ENCODE measurements around the gene MPZ.

Gene MPZ

GRCh38 chr1:161273402-161273801 is 36.4 kb downstream of the MPZ start:
- no peak overlapping the region for H3K27ac ChIP-seq
- ChIA-PET POLR2A (ENCODE audit: low non-redundant PET) (no interaction called here), CTCF (no interaction called here)
- TF ChIP-seq, protein P1, sequence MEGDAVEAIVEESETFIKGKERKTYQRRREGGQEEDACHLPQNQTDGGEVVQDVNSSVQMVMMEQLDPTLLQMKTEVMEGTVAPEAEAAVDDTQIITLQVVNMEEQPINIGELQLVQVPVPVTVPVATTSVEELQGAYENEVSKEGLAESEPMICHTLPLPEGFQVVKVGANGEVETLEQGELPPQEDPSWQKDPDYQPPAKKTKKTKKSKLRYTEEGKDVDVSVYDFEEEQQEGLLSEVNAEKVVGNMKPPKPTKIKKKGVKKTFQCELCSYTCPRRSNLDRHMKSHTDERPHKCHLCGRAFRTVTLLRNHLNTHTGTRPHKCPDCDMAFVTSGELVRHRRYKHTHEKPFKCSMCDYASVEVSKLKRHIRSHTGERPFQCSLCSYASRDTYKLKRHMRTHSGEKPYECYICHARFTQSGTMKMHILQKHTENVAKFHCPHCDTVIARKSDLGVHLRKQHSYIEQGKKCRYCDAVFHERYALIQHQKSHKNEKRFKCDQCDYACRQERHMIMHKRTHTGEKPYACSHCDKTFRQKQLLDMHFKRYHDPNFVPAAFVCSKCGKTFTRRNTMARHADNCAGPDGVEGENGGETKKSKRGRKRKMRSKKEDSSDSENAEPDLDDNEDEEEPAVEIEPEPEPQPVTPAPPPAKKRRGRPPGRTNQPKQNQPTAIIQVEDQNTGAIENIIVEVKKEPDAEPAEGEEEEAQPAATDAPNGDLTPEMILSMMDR (conservative IDR thresholded peaks at IDR 0.05; ENCODE audit: low read depth) = no peak
- no peak for DNase-seq (ENCODE audit: low spot score)

- POLR2A ChIA-PET (ENCODE audit: low non-redundant PET) = no interaction called here
- CTCF ChIA-PET = interaction anchor here (0.5 kb wide), 1 partner anchor 36 kb away, joined by 3 read pairs; no protein-coding TSS in a partner anchor
- TF ChIP-seq, protein P1 (conservative IDR thresholded peaks at IDR 0.05; ENCODE audit: low read depth) = no peak
- no peak for DNase-seq (ENCODE audit: low spot score)
- H3K27ac ChIP-seq = no peak overlapping the region
Measured at GRCh38 chr1:161267321-161267720, 42.4 kb downstream of the MPZ start.

DNA sequence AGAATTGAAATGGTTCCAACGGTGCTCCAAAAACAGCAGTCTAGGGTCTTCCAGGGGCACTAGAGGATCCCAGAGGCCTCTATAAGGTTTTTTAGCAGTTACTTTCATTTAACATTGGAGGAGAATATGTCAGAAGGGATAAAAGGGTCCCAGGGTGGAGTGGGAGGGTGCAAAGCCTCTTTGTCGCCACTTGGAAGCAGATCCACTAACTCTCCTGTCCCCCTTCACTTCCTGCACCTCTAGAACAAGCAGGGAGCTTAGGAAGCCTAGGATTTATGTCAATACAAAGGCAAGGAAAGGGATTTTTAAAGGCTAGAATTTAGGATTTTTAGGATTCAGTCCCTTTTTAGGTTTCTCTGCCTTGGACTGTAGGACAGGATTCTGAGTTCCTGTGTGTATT is 42.9 kb downstream of the MPZ start:
- no peak overlapping the region for H3K27ac ChIP-seq
- no peak for DNase-seq (ENCODE audit: low spot score)
- TF ChIP-seq, protein P1 (conservative IDR thresholded peaks at IDR 0.05; ENCODE audit: low read depth) = no peak
- ChIA-PET POLR2A (ENCODE audit: low non-redundant PET) (no interaction called here), CTCF (interaction anchor here (0.5 kb wide), 1 partner anchor 36 kb away, joined by 3 read pairs; no protein-coding TSS in a partner anchor)

DNA sequence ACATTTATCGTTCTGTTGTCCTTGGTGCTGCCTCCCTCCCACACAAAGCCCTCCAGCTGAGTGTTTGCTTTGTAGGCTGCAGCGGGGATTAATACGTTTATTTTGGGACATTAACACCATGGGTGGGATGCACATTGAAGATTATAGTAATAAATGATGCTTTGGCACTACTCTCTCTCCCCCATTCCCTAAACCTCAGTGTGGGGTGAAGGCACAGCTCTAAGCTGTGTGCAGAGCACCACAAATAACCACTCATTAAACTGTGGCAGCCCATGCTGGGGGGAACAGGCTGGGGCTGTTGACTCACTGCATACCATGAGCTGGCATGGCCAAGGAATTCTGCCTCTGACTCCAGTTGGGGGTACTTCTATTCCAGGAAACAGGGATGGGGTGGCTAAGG is 43.6 kb downstream of the MPZ start:
- H3K27ac ChIP-seq = no peak overlapping the region
- POLR2A ChIA-PET (ENCODE audit: low non-redundant PET) = no interaction called here
- CTCF ChIA-PET = no interaction called here
- TF ChIP-seq, protein P1 (conservative IDR thresholded peaks at IDR 0.05; ENCODE audit: low read depth) = no peak
- no peak for DNase-seq (ENCODE audit: low spot score)

- CTCF ChIA-PET = no interaction called here
- H3K27ac ChIP-seq = no peak overlapping the region
- POLR2A ChIA-PET (ENCODE audit: low non-redundant PET) = no interaction called here
- TF ChIP-seq, protein P1 (conservative IDR thresholded peaks at IDR 0.05; ENCODE audit: low read depth) = no peak
- DNase-seq (ENCODE audit: low spot score) = no peak
Measured at GRCh38 chr1:161265305-161265704, 44.5 kb downstream of the MPZ start.

DNA sequence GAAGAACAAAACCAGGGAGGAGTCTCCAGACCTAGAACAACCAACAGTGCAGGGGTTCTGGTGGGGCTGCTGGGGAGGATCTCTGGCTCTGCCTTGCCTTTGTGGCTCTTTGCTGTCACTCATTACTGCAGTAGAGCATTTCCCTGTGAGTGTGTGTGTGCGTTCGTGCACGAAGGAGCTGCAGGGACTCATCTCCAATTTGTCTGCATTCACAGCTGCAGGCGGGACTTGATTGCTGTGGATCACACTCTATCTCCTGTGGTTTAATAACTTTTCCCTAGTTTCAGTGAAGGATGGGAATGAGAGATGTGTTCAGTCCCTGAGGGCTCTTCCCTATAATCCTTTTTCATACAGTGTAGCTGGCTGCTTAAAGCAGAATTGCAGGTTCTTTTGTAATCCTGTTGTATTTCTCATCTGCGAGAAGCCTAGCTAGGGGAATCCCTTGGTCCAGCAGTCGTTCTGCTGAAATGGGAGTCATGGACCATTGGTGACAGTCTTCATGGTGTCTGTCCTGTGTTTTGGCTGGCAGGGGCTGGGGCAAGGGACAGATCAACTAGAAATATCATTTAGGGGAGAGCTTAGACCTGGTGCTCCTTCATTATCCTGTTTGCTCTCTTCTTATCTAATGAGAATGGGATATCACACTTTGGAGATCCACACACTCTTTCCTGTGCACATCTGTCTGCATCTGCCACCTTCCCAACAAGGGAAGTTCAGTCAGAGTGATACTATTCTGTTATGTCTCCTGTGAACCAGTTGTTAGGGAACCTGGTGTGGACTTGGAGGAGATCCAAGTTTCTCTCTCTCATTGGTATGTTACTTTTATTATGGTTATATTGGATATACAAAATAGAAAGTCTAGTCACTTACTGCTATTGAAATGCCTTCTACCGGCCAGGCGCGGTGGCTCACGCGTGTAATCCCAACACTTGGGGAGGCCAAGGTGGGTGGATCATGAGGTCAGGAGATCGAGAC is 48.2 kb downstream of the MPZ start:
- TF ChIP-seq, protein P1 (conservative IDR thresholded peaks at IDR 0.05; ENCODE audit: low read depth) = no peak
- ChIA-PET POLR2A (ENCODE audit: low non-redundant PET) (no interaction called here), CTCF (interaction anchor here (1.4 kb wide), 1 partner anchor 30 kb away, joined by 5 read pairs; no protein-coding TSS in a partner anchor)
- no peak for DNase-seq (ENCODE audit: low spot score)
- H3K27ac ChIP-seq = no peak overlapping the region
